Endothelial cell of umbilical vein (primary cell): ENCODE results near the gene EDN2. TPM values are rescaled to one million over a fixed set of nuclear protein-coding genes. Genes with fewer than 3 reads are reported as not detected.

Source experiments
- BruUV-seq: library from RNA; stranded (reverse); fragments of 400-500 nt; replicated peaks from 2 replicates; lab custom pipeline; 2021; lab: Mats Ljungman, UMichigan
- CTCF ChIA-PET: fragments of 300-600, 350-600 bp; sonication (Branson Sonifier 250); formaldehyde crosslinking; loops from one replicate; lab custom pipeline; 2021; ENCODE audit warnings: antibody characterized with exemption, inconsistent platforms; lab: Charles Lee
- POLR2A ChIA-PET: fragments of 300-600, 350-600 bp; sonication (Branson Sonifier 250); formaldehyde crosslinking; loops from one replicate; lab custom pipeline; 2021; ENCODE audit warnings: antibody characterized with exemption, inconsistent platforms; lab: Charles Lee
- DNase-seq: peaks from one replicate; pipeline ENCODE4 v3.0.0-alpha.2; 2011; ENCODE audit warnings: low read depth, low spot score
- FAIRE-seq: peaks from 2 replicates; lab custom pipeline; 2011; peaks lifted over from hg19 to GRCh38; lab: Jason Lieb, UNC
- H2AFZ ChIP-seq: 2 replicates; pipeline ENCODE4 v1.6.0; 2012; ENCODE audit warnings: low read depth, low read length, control low read depth, inconsistent platforms
- H3K27ac ChIP-seq: 2 replicates; pipeline ENCODE4 v1.5.1; 2011; ENCODE audit warnings: low read depth, mild to moderate bottlenecking, control low read depth, low read length, moderate library complexity; ENCODE audit not compliant: insufficient read depth
- H3K27me3 ChIP-seq, 2 experiments: 2 replicates each; pipeline versions ENCODE4 v1.6.0 to v1.6.1; 2011; ENCODE audit warnings: low read length in 2 of 2, mixed read lengths in 1 of 2; ENCODE audit not compliant: control insufficient read depth in 2 of 2, insufficient read depth in 2 of 2
- H3K36me3 ChIP-seq, 2 experiments: 2 replicates in 1 of 2; 3 replicates in 1 of 2; pipeline ENCODE4 v1.5.1; 2011; ENCODE audit warnings: low read length in 2 of 2, mild to moderate bottlenecking in 1 of 2, moderate library complexity in 1 of 2; ENCODE audit not compliant: control insufficient read depth in 2 of 2, insufficient read depth in 2 of 2; ENCODE audit errors: extremely low read depth in 1 of 2
- H3K4me1 ChIP-seq: 3 replicates; pipeline ENCODE4 v1.5.1; 2011; ENCODE audit warnings: mild to moderate bottlenecking, low read length; ENCODE audit not compliant: control insufficient read depth, insufficient read depth; ENCODE audit errors: extremely low read depth
- H3K4me2 ChIP-seq: 2 replicates; pipeline ENCODE4 v1.6.1; 2011; ENCODE audit warnings: low read length, control low read depth, mixed read lengths; ENCODE audit not compliant: insufficient read depth
- H3K4me3 ChIP-seq, 3 experiments: fragments of 200-600 bp in 1 of 3; sonication (generic), shearing (Covaris generic) in 1 of 3; replicated peaks in 1 of 3; 2 replicates each; pipeline ENCODE4 v1.5.1; 2011 to 2016; ENCODE audit warnings: control low read depth in 3 of 3, low read length in 3 of 3, mild to moderate bottlenecking in 2 of 3, inconsistent platforms in 1 of 3, low read depth in 1 of 3, moderate library complexity in 1 of 3; ENCODE audit not compliant: insufficient read depth in 1 of 3
- H3K79me2 ChIP-seq: 2 replicates; pipeline ENCODE4 v1.6.0; 2012; ENCODE audit warnings: low read length, inconsistent platforms; ENCODE audit not compliant: control insufficient read depth, insufficient read depth
- H3K9ac ChIP-seq: replicated peaks from 2 replicates; pipeline ENCODE3; 2011; ENCODE audit warnings: low read length, control low read depth; ENCODE audit not compliant: insufficient read depth; ENCODE audit errors: extremely low read depth
- H3K9me1 ChIP-seq: replicated peaks from 3 replicates; pipeline ENCODE4 v1.6.0; 2011; ENCODE audit warnings: mild to moderate bottlenecking, low read length; ENCODE audit not compliant: control insufficient read depth, insufficient read depth; ENCODE audit errors: extremely low read depth
- H3K9me3 ChIP-seq: replicated peaks from 2 replicates; pipeline ENCODE4 v1.5.1; 2012; ENCODE audit warnings: low read length, inconsistent platforms; ENCODE audit not compliant: control insufficient read depth, insufficient read depth
- H4K20me1 ChIP-seq: replicated peaks from 2 replicates; pipeline ENCODE3; 2011; ENCODE audit warnings: mild to moderate bottlenecking, low read length; ENCODE audit not compliant: control insufficient read depth, insufficient read depth; ENCODE audit errors: extremely low read depth
- EZH2 ChIP-seq: IDR thresholded peaks from 2 replicates; pipeline ENCODE4 v1.6.1; 2012; ENCODE audit warnings: borderline replicate concordance, low read depth, mild to moderate bottlenecking, moderate library complexity, low read length, inconsistent platforms; ENCODE audit not compliant: severe bottlenecking
- FOS ChIP-seq: IDR thresholded peaks from 2 replicates; pipeline ENCODE4 v1.6.1; 2011; ENCODE audit warnings: mild to moderate bottlenecking, low read length, moderate library complexity, borderline replicate concordance; ENCODE audit not compliant: insufficient read depth
- GATA2 ChIP-seq: IDR thresholded peaks from 2 replicates; pipeline ENCODE4 v1.7.0; 2011; ENCODE audit warnings: low read depth, mild to moderate bottlenecking, moderate library complexity, mixed read lengths, low read length; ENCODE audit not compliant: insufficient read length, insufficient read depth
- JUN ChIP-seq: IDR thresholded peaks from 2 replicates; pipeline ENCODE4 v1.6.1; 2011; ENCODE audit warnings: borderline replicate concordance, low read depth; ENCODE audit not compliant: insufficient read length, insufficient read depth
- MYC ChIP-seq: IDR thresholded peaks from one replicate; pipeline ENCODE4 v1.6.1; 2011; ENCODE audit warnings: mild to moderate bottlenecking, low read depth, low read length
- POLR2A ChIP-seq: IDR thresholded peaks from 2 replicates; pipeline ENCODE4 v1.6.1; 2012; ENCODE audit warnings: low read depth, mild to moderate bottlenecking, control low read depth, low read length
- POLR2AphosphoS5 ChIP-seq: IDR thresholded peaks from 2 replicates; pipeline ENCODE4 v1.6.1; 2012; ENCODE audit warnings: low read depth, mild to moderate bottlenecking, control low read depth, low read length, moderate library complexity; ENCODE audit not compliant: insufficient read depth
- dilution Hi-C: fragments of 300-500 bp; cut with MboI; formaldehyde crosslinking; loops from one replicate; pipeline ENCODE4 v1.15.0; 2019; ENCODE audit warnings: low sequenced_read_pairs; ENCODE audit not compliant: extremely low pct_ligation_motif_present
- intact Hi-C: fragments of 100-400 bp; cut with micrococcal nuclease; formaldehyde crosslinking; loops from one replicate; pipeline ENCODE4 v1.10.0; 2022
- polyA plus RNA-seq, 4 experiments: library from polyadenylated mRNA; depleted of rRNA in 3 of 4; stranded (reverse) in 3 of 4; unstranded in 1 of 4; fragments of >200 nt; gene quantifications; 2 replicates each; pipeline versions ENCODE4 v1.2.1 to v1.2.3, GENCODE V29; 2011 to 2012; ENCODE audit warnings: missing spikeins in 1 of 4
- total RNA-seq: library from RNA; stranded (reverse); gene quantifications from 2 replicates; pipeline ENCODE4 v1.2.3, GENCODE V29; 2021
- TF ChIP-seq, protein P1 (sequence below), 2 donors: IDR thresholded peaks; 1 replicate in 1 of 2; 2 replicates in 1 of 2; pipeline ENCODE4 v1.5.1; 2011; ENCODE audit warnings: low read length in 2 of 2, mild to moderate bottlenecking in 2 of 2, moderate library complexity in 2 of 2, control low read depth in 1 of 2, inconsistent platforms in 1 of 2, low read depth in 1 of 2; ENCODE audit not compliant: insufficient read depth in 1 of 2; ENCODE audit errors: extremely low read depth in 1 of 2
- TF ChIP-seq, protein P2 (sequence below): IDR thresholded peaks from 2 replicates; pipeline ENCODE4 v1.6.1; 2011; ENCODE audit not compliant: insufficient read depth, insufficient read length

EDN2 gene
- total and polyA plus RNA-seq, 2 donors (not counting 3 experiments of a cell fraction or from before 2014, with no cell fraction given) = not detected

DNA sequence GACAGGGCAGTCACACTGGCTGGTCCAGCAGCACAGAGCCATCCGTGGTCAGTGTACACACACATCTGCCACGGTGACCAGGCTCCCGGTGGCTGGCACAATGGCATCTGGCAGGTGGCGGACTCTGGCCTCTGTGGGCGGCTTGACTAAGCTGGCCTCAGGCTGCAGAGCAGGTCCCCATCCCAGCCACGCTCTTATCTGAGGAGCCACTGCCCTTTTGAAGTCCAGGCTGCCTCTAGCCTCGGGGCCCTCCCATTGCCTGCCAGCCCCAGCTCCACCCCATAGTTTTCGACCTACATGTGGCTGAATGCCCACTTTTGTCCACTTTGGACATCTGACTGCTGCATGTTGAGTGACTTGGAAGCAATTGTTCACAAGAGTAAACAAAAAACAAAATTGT lies 29.9 kb upstream of the EDN2 start:
- H3K9ac ChIP-seq = no peak overlapping the region
- H3K79me2 ChIP-seq = no peaks in the 10 kb centered on the region
- intact Hi-C loops = no loop called here
- no peak for TF ChIP-seq POLR2AphosphoS5
- TF ChIP-seq, protein P1, sequence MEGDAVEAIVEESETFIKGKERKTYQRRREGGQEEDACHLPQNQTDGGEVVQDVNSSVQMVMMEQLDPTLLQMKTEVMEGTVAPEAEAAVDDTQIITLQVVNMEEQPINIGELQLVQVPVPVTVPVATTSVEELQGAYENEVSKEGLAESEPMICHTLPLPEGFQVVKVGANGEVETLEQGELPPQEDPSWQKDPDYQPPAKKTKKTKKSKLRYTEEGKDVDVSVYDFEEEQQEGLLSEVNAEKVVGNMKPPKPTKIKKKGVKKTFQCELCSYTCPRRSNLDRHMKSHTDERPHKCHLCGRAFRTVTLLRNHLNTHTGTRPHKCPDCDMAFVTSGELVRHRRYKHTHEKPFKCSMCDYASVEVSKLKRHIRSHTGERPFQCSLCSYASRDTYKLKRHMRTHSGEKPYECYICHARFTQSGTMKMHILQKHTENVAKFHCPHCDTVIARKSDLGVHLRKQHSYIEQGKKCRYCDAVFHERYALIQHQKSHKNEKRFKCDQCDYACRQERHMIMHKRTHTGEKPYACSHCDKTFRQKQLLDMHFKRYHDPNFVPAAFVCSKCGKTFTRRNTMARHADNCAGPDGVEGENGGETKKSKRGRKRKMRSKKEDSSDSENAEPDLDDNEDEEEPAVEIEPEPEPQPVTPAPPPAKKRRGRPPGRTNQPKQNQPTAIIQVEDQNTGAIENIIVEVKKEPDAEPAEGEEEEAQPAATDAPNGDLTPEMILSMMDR (IDR thresholded peaks at IDR 0.05; ENCODE audit: extremely low read depth in 1 of 2, insufficient read depth in 1 of 2, low read depth in 1 of 2, low read length in 2 of 2) = no peak
- no peak for TF ChIP-seq POLR2A
- no peak for TF ChIP-seq JUN
- no peak for TF ChIP-seq FOS
- TF ChIP-seq, protein P2, sequence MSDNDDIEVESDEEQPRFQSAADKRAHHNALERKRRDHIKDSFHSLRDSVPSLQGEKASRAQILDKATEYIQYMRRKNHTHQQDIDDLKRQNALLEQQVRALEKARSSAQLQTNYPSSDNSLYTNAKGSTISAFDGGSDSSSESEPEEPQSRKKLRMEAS = no peak
- TF ChIP-seq GATA2 = no peak
- no peak for TF ChIP-seq MYC
- TF ChIP-seq EZH2 = no peak
- H3K9me1 ChIP-seq = no peaks in the 10 kb centered on the region
- H3K4me2 ChIP-seq = no peak overlapping the region
- ChIA-PET POLR2A (interaction anchor here (0.6 kb wide), 1 partner anchor 17 kb away, joined by 3 read pairs; no protein-coding TSS in a partner anchor), CTCF (interaction anchor here (0.7 to 3.3 kb wide), 4 partner anchors 11 to 659 kb away, joined by 3 to 33 read pairs (median 3); no protein-coding TSS in a partner anchor)
- no peaks in the 10 kb centered on the region for H3K9me3 ChIP-seq
- no TSS peak for BruUV-seq
- DNase-seq (no peak), FAIRE-seq (no peak)
- dilution Hi-C loops = no loop called here
- no peak overlapping the region for H2AFZ ChIP-seq
- no peak overlapping the region for H3K4me3 ChIP-seq
- peaks cover 4% of the 10 kb centered on the region for H3K4me1 ChIP-seq
- H3K27ac ChIP-seq = no peak overlapping the region
- H4K20me1 ChIP-seq = no peaks in the 10 kb centered on the region
- H3K36me3 ChIP-seq = no peaks in the 10 kb centered on the region
- no peaks in the 10 kb centered on the region for H3K27me3 ChIP-seq
